Activated T-cell treated with anti-CD3 and anti-CD28 coated beads, Interleukin-2, amount 50 U/mL, for 72 hours (primary cell): Measurements from ENCODE around the gene SARNP. TPM values are rescaled to one million over a fixed set of nuclear protein-coding genes. Genes with fewer than 3 reads are reported as not detected.

Source experiments
- ATAC-seq, 2 donors: fragments of 150-1000 bp; cut with Tn5 transposase; replicated peaks in 1 of 2; 2 replicates each; pipeline ENCODE4 v1.10.0; 2021; ENCODE audit warnings: moderate library complexity in 2 of 2, mild to moderate bottlenecking in 1 of 2
- DNase-seq, 2 donors: peaks; one replicate each; pipeline ENCODE4 v3.0.0; 2021 to 2022; ENCODE audit warnings: mixed read lengths in 1 of 2
- H3K27ac Mint-ChIP-seq: one replicate; pipeline ENCODE4 v1.8.0; 2022; ENCODE audit warnings: mild to moderate bottlenecking, moderate library complexity, mixed read lengths
- H3K27me3 Mint-ChIP-seq: one replicate; pipeline ENCODE4 v1.8.0; 2022; ENCODE audit warnings: low read depth, mixed read lengths
- H3K36me3 Mint-ChIP-seq, 2 donors: one replicate each; pipeline ENCODE4 v1.8.0; 2022; ENCODE audit warnings: mixed read lengths in 2 of 2, mild to moderate bottlenecking in 1 of 2; ENCODE audit not compliant: insufficient read depth in 2 of 2
- H3K4me1 Mint-ChIP-seq: one replicate; pipeline ENCODE4 v1.8.0; 2022; ENCODE audit warnings: low read depth, mixed read lengths
- H3K4me3 Mint-ChIP-seq, 2 donors: one replicate each; pipeline ENCODE4 v1.8.0; 2022; ENCODE audit warnings: mild to moderate bottlenecking in 2 of 2, mixed read lengths in 2 of 2, moderate library complexity in 2 of 2
- H3K9me3 Mint-ChIP-seq, 2 donors: one replicate each; pipeline ENCODE4 v1.8.0; 2022; ENCODE audit warnings: mixed read lengths in 2 of 2
- total RNA-seq, 2 donors: library from RNA; stranded (reverse); gene quantifications; one replicate each; pipeline ENCODE4 v1.2.3, GENCODE V29; 2022

SARNP gene
- total RNA-seq, 2 donors from 2014 or later, result 106 to 127 TPM

DNA sequence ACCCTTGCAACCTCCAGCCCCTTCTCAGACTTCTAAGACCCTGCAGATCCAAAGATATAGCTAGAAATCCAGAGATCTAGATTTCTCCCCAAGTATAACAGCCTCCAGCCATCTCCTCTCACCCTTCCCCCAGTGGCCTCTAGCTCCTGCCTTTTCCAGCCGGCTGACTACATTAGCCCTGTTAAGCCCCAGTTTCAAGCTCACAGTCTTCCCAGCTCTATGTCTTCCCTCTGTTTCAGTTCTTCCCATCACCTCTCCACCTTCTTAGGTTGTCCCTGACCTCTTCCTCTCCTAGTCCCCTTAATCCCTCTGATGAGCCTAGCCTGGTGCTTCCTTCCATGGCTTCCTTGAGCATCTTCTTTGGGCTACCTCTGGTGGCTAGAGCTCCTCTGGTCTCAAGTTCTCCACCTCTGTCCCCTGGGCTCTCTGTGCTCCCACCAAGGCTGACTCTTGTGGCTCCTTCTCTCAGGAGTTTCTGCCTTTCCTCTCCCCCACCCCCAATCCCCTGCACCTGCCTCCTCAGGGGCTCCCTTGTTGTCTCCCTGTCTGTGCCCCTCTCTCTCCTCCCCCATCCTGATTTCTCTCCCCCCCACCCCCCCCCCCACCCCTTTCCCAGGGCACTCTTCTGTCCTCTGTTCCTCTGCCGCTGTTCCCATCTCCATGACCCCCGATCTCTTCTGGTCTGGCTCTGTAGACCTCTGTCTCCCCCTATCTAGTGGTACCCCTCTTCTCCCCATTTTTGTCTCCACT, 75.4 kb downstream of the SARNP start:
- ATAC-seq, result no peak
- Mint-ChIP-seq H3K27me3 (no peaks in the 10 kb centered on the region), H3K4me3 (peak overlapping the region; percentile 86 to 94), H3K9me3 (no peaks in the 10 kb centered on the region), H3K4me1 (peaks cover 46% of the 10 kb centered on the region), H3K27ac (peak overlapping the region; percentile 68), H3K36me3 (peaks cover 0 to 2% of the 10 kb centered on the region in 2 donors)
- no peak for DNase-seq

DNA sequence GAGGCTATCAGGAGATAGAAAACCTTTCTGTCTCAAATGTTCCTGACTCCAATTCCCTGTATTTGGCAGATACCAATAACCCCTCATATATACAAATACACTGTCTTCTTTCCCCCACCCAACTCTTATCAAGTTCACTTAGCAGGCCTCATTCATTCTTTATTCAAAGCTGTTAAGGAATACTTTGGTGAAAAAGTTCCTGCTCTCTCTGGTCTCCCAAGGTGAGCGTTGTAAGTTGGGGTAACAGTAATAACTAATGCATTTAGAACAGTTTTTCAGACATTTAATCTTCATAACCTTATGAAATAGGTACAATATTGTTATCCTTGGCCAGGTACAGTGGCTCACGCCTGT, 78.5 kb downstream of the SARNP start:
- no peak for ATAC-seq
- H3K4me3 Mint-ChIP-seq, result peak overlapping the region; percentile 80 to 81
- no peak for DNase-seq

DNA sequence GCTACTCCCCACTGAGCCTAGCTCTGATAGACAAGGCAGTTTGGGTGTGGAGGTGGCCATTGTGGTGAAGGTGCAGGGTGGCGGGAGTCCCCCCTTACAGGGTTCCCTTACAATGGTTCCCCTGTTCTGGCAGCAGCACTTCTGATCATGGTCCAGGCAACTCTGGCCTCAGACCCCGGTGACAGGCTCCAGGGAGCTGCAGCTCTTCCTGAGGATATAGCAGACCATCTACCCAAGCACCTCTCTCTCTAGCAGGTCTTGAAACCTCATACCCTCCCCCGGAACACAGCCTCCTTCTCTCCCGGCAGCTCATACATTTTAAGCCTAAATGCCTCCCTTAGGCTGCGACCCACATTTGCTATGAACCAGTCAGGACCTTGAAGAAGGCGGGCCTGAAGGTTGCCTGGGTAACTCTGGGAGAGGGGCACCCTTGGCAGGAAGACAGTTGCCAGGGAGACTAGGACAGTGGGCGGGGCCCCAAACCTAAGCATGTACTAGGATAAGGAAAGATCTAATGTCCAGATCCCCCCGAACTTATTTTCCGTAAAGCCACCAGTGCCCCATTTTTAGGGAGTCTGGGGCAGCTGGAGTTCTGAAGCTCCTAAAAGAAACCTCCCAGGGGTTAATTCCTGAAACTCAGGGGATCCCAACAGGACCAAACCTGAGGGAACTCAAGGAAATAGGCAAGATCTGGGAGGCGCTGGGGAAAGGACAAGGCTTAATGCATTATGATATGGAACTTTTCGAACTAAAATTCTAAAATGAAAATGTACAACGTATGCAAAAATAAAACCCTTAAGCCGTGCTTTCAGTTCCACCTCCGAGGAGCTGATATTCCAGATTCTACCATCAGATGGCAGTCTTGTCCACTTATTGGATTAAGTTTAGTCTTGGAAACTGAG, 79.2 kb downstream of the SARNP start:
- Mint-ChIP-seq H3K27ac (peak overlapping the region; percentile 17), H3K36me3 (peaks cover 0 to 2% of the 10 kb centered on the region in 2 donors), H3K9me3 (no peaks in the 10 kb centered on the region), H3K27me3 (no peaks in the 10 kb centered on the region), H3K4me1 (peaks cover 26% of the 10 kb centered on the region), H3K4me3 (peak overlapping the region; percentile 80 to 81)
- DNase-seq, result peak; percentile 86 to 89
- peak; percentile 81 for ATAC-seq

More for the DNA sequence above, 78.5 kb downstream of the SARNP start:
- no peak overlapping the region for H3K27ac Mint-ChIP-seq
- H3K4me1 Mint-ChIP-seq, result peaks cover 28% of the 10 kb centered on the region
- peaks cover 0 to 2% of the 10 kb centered on the region in 2 donors for H3K36me3 Mint-ChIP-seq
- H3K9me3 Mint-ChIP-seq, result no peaks in the 10 kb centered on the region
- no peaks in the 10 kb centered on the region for H3K27me3 Mint-ChIP-seq

DNA sequence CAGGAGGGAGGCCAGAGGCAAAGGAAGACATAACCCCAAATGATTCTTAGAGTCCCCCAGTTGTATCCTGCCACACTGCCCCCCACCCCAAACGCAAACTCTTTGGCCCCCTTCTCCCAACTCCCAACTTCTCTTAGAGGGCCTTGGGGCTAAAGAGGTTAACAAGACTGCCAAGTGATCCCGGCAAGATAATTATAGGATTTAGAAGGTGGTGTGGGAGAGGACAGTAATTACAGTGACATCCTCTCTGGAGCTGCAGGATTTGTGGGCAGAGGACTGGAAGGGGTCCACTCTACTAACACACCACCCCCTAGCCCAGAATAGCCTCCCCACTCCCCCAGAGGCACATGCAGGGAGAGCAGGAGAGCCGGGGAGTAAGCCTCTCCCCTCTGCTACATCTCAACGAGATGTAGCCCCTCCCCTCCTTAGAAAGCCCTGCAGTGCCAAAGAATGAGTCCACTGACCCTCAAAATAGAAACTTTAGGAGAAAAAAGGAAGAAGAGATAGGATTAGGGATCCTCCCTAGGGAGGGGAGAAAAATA, 79.9 kb downstream of the SARNP start:
- ATAC-seq (peak in 1 of 2 donors; percentile 26), DNase-seq (no peak)
- H3K9me3 Mint-ChIP-seq, result no peaks in the 10 kb centered on the region
- H3K27ac Mint-ChIP-seq, result peak overlapping the region; percentile 49
- H3K4me1 Mint-ChIP-seq, result peaks cover 24% of the 10 kb centered on the region
- H3K27me3 Mint-ChIP-seq, result no peaks in the 10 kb centered on the region
- H3K4me3 Mint-ChIP-seq, result peak overlapping the region; percentile 80 to 81
- H3K36me3 Mint-ChIP-seq, result peaks cover 0 to 2% of the 10 kb centered on the region in 2 donors

GRCh38 chr12:55736780-55737580, 80.5 kb downstream of the SARNP start:
- ATAC-seq, result peak; percentile 39 to 47
- Mint-ChIP-seq H3K9me3 (no peaks in the 10 kb centered on the region), H3K27ac (peak overlapping the region; percentile 26), H3K36me3 (no peaks in the 10 kb centered on the region), H3K4me3 (peak overlapping the region; percentile 65 to 81), H3K27me3 (no peaks in the 10 kb centered on the region), H3K4me1 (peaks cover 17% of the 10 kb centered on the region)
- peak; percentile 69 to 70 for DNase-seq

DNA sequence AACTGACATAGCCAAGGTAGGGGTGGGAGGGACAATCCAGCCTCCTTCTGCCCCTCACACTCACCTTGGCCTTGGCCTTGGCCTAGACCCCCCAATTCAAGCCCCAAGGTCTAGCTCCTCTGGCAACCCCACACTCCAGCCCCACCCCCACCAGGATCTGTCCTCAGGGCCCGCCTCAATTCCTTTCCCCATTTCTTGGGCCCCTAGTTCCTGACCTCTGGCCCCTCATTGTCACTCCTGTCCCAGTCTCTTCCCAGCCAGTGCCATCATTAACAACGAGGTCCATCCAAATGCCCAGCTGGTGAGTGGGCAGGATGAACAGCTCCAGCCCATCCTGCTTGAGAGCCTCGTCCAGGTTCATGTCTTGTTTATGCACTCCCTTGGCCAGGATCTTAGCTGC, 81.4 kb downstream of the SARNP start:
- no peaks in the 10 kb centered on the region for H3K27me3 Mint-ChIP-seq
- no peak for DNase-seq
- peaks cover 17% of the 10 kb centered on the region for H3K4me1 Mint-ChIP-seq
- H3K9me3 Mint-ChIP-seq, result no peaks in the 10 kb centered on the region
- no peak overlapping the region for H3K27ac Mint-ChIP-seq
- H3K36me3 Mint-ChIP-seq, result no peaks in the 10 kb centered on the region
- ATAC-seq, result no peak
- H3K4me3 Mint-ChIP-seq, result no peak overlapping the region

DNA sequence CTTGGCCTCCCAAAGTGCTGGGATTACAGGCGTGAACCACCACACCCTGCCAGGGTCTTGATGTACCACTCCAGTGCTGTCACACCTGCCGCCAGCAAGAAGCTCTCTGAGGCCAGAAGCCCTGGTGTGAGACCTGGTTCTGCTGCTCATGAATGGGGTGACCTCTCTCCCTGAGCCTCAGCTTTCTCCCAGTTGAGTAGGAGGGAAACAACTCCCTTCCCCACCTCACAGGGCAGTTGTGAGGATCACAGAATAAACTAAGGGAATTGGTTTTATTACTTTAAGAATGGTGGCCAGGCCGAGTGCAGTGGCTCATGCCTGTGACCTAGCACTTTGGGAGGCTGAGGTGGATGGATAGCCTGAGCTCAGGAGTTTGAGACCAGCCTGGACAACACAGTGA, 82.9 kb downstream of the SARNP start:
- ATAC-seq, result no peak
- H3K36me3 Mint-ChIP-seq, result no peaks in the 10 kb centered on the region

GRCh38 chr12:55733858-55734257, 83.7 kb downstream of the SARNP start:
- DNase-seq (no peak), ATAC-seq (no peak)
- Mint-ChIP-seq H3K27me3 (no peaks in the 10 kb centered on the region), H3K27ac (no peak overlapping the region), H3K9me3 (no peaks in the 10 kb centered on the region), H3K36me3 (no peaks in the 10 kb centered on the region), H3K4me3 (no peak overlapping the region), H3K4me1 (peaks cover 33% of the 10 kb centered on the region)

More for the DNA sequence above, 82.9 kb downstream of the SARNP start:
- no peaks in the 10 kb centered on the region for H3K9me3 Mint-ChIP-seq
- H3K4me3 Mint-ChIP-seq, result no peak overlapping the region
- no peaks in the 10 kb centered on the region for H3K27me3 Mint-ChIP-seq
- peaks cover 29% of the 10 kb centered on the region for H3K4me1 Mint-ChIP-seq
- no peak for DNase-seq
- H3K27ac Mint-ChIP-seq, result no peak overlapping the region

GRCh38 chr12:55733021-55733555, 84.4 kb downstream of the SARNP start:
- DNase-seq, result no peak
- no peaks in the 10 kb centered on the region for H3K27me3 Mint-ChIP-seq
- H3K9me3 Mint-ChIP-seq, result no peaks in the 10 kb centered on the region
- H3K36me3 Mint-ChIP-seq, result no peaks in the 10 kb centered on the region
- no peak for ATAC-seq
- H3K4me1 Mint-ChIP-seq, result peaks cover 29% of the 10 kb centered on the region
- H3K27ac Mint-ChIP-seq, result no peak overlapping the region
- no peak overlapping the region for H3K4me3 Mint-ChIP-seq

DNA sequence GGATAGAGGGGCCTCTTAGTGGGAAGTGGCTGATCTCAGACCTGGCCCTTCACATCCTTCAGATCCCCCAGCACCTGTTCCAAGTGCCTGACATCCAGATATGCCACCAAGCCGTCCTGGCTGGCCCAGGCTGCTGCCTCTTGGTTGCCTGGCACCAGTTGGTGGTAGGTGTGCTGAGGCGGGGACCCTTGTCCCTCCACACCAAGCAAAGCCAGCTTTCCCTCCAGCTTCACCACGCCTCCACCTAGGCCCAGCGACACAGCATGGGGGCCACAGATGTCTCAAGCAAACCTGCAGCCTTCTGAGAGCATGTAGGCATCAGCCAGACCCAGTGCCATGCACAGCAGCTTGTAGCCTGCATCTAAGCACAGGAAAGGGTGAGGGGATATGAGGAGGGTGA, 85.2 kb downstream of the SARNP start:
- no peak overlapping the region for H3K27ac Mint-ChIP-seq
- H3K27me3 Mint-ChIP-seq, result no peaks in the 10 kb centered on the region
- DNase-seq (no peak), ATAC-seq (no peak)
- H3K9me3 Mint-ChIP-seq, result no peaks in the 10 kb centered on the region
- H3K4me1 Mint-ChIP-seq, result peaks cover 27% of the 10 kb centered on the region
- no peak overlapping the region for H3K4me3 Mint-ChIP-seq
- no peaks in the 10 kb centered on the region for H3K36me3 Mint-ChIP-seq

DNA sequence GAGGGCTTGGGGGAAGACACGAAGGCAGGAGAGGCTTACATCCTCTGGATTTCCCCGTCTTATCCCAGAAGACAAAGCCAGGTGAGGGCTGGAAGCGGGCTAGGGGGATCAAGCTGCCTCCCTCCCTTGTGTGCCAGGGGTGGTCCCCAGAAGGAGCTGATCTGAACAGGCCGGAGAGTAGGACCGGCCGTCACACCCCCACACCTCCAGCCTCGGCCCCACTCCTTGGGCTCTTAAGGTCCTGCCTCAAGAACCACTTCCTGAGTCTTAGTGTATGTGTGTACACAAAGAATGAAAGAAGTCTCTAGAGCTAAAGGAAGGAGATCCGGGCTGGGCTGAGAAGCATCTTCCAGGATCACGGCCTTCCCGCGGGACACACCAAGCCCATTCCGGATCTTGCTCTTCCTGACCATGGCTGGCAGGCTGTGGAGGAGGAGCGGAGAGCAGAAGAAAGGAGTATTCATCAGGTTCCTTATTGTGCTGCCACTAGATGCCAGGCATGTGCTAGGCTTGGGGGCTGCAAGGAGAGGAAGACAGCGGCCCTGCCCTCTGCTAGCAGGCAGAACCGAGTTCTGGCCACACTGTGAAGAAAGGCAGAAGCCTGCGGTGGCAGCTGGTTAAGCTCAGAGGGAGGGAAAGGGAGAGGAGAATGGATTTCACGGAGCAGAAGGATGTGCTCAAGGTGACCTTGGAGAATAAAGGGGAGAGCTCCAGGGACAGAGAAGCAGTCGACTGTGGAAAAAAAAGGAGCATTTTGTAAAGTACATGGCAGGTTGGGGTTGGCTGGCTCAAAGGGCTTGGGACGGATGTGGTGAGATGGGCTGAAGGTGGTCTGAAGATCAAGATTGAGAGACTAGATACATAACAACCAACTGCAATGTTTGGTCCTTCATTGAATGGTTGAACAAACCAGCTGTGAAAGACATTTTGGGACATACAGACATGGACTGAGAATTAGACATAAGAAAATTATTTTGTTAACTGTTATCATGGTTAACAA, 87.4 kb downstream of the SARNP start:
- peak in 1 of 2 donors; percentile 45 for DNase-seq
- Mint-ChIP-seq H3K27ac (peak overlapping the region; percentile 91), H3K4me3 (peak overlapping the region; percentile 86 to 88), H3K9me3 (no peaks in the 10 kb centered on the region), H3K27me3 (no peaks in the 10 kb centered on the region), H3K4me1 (peaks cover 36% of the 10 kb centered on the region), H3K36me3 (peaks cover 0 to 2% of the 10 kb centered on the region in 2 donors)
- peak; percentile 54 to 56 for ATAC-seq
